NCI-H748 (cell line): Measurements from ENCODE around the gene SLC22A12.

Source experiments
- DNase-seq: peaks from one replicate; lab custom pipeline; 2025; ENCODE audit not compliant: unreplicated experiment; lab: John Stamatoyannopoulos, UW

SLC22A12 gene

DNA sequence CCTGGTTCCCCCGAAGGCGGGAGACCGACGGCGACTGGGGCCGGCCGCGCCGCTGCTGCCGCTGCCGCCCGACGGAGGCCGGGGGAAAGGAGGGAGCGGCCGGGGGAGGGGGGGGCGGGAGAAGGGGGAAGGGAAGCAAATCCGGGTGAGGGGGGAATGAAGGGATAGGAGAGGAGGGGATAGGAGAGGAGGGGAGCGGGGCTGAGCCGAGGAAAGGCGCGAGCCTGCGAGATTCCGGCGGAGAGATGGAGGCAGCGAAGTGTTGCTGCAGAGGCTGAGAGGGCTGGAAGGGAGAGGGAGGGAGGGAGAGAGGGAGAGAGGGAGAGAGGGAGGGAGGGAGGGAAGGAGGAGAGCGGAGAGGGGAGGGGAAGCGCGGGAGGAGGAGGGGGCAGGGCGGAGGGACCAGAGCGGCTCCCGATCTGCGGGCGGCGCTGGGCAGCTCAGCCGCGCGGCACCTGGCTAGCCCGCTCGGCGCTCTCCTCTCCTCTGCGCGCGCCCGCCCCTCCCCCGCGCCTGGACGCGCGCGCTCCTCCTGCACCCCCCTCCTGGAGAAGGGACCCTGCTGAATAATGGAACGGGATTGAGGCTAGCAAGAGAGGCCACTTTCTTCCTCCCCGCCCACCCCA, 52.3 kb downstream of the SLC22A12 start:
- DNase-seq, result peak; percentile 79

DNA sequence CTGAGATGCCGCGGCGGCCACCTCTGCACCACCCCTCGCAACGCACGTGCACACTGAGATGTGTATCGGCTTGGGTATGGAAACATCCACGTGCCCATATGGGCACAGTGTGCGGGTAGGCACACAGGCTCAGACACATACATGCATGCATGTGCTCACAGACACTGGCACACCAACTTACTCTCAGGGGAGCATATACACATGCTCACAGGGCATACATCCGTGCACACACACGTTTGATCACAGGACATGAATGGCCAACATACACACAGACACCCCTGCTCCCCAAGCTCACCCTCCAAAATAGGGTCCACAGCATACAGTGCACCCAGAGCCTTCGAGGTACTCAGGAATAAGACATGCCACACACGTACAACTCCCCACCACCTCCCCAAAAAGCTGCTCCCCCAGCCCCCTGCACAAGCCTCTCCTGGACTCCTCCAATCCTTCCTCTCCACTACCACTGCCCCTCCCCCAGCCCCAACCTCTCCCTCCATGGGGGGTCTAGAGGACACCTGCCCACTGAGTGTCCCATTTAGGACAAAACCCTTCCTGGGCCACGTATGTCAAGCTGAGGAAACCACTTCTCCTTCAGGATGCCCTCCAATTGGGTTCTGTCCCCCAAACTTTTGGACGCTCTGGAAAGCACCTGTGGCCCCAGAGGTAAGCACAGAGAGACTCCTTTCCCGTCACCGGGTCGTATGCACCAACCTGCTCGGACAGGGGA, 53.1 kb downstream of the SLC22A12 start:
- DNase-seq, result peak; percentile 71

- no peak for DNase-seq
These were observed 53.7 kb downstream of the SLC22A12 start for GRCh38 chr11:64644647-64645275.

DNA sequence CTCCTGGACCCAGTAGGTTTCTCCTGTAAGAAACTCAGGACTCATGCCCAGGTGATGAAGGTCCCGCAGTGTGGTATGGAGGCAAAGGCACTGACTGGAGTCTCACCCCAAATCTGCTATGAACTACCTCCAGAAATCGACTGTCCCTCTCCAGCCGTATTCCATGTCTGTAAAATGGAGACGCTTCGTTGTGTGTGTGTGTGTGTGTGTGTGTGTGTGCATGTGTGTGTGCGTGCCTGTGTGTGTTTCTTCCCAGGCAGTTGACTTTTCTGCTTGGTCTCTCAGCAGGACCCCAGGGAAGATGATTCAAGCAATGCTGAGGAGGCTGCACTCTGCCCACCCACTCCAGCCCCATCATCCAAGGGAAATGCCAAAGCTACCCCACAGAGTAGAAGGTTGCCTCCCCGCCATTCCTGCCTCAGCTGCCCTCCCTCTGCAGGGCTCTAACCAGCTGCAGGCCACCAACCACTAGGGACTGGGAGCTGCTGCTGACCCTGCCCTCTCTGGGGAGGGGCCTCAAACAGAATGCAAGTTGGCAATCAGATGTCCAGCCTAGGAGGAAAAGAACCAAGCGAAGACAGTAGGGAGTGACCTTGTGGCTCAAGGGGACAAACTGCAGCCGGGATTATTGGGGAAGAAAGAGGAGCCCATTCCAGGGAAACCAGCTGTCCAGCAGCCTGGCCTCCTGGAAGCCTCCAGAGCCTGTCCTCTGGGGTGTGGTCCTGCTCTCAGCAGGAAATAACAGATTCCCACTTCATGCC, 56.2 kb downstream of the SLC22A12 start:
- DNase-seq, result no peak

- DNase-seq, result no peak
These were observed 57.5 kb downstream of the SLC22A12 start for GRCh38 chr11:64648551-64648950.

GRCh38 chr11:64649291-64649697, 58.3 kb downstream of the SLC22A12 start:
- peak; percentile 48 for DNase-seq

- peak; percentile 30 for DNase-seq
These were observed 60.0 kb downstream of the SLC22A12 start for GRCh38 chr11:64650923-64651523.
